Thyroid gland (tissue), 4 donors: ENCODE measurements around the gene MED13. TPM values are rescaled to one million over a fixed set of nuclear protein-coding genes. Genes with fewer than 3 reads are reported as not detected.

Experiments
- DNase-seq, 2 donors: peaks; one replicate each; pipeline ENCODE4 v3.0.0-alpha.2; 2019
- H3K27ac ChIP-seq, 3 donors: fragments of 200-600 bp; sonication (generic); 1 replicate in 2 of 3; 2 replicates in 1 of 3; pipeline ENCODE4 v1.5.1; 2016 to 2019; ENCODE audit warnings: mild to moderate bottlenecking in 1 of 3, moderate library complexity in 1 of 3
- H3K27me3 ChIP-seq: fragments of 200-600 bp; sonication (generic); one replicate; pipeline ENCODE4 v1.5.1; 2019
- H3K36me3 ChIP-seq, 2 donors: fragments of 200-600 bp; sonication (generic); one replicate each; pipeline ENCODE4 v1.5.1; 2016 to 2019
- H3K4me1 ChIP-seq, 2 donors: fragments of 200-600 bp; sonication (generic); one replicate each; pipeline ENCODE4 v1.5.1; 2017 to 2019
- H3K4me3 ChIP-seq, 3 donors: fragments of 200-600 bp; sonication (generic); replicated peaks in 1 of 3; 1 replicate in 2 of 3; 2 replicates in 1 of 3; pipeline ENCODE4 v1.5.1; 2016; ENCODE audit warnings: mild to moderate bottlenecking in 1 of 3
- H3K9me3 ChIP-seq: fragments of 200-600 bp; sonication (generic); one replicate; pipeline ENCODE4 v1.5.1; 2017
- CTCF ChIP-seq, 6 experiments: fragments of 200-600 bp in 3 of 6; fragments of 450-650 bp in 3 of 6; sonication (generic) in 3 of 6; IDR thresholded peaks; one replicate each; pipeline ENCODE4 v1.5.1; 2016 to 2019; ENCODE audit warnings: antibody characterized with exemption in 6 of 6, mild to moderate bottlenecking in 2 of 6, inconsistent platforms in 1 of 6, moderate library complexity in 1 of 6
- POLR2A ChIP-seq, 2 donors: fragments of 450-650 bp; IDR thresholded peaks; one replicate each; pipeline ENCODE4 v1.6.1; 2017; ENCODE audit warnings: antibody characterized with exemption in 2 of 2, mild to moderate bottlenecking in 2 of 2, moderate library complexity in 1 of 2
- WGBS, 2 donors: methylation state at CpG; one replicate each; pipeline ENCODE4 v1.1.5; 2017; 5-methylcytosine and 5-hydroxymethylcytosine counted together
- intact Hi-C: fragments of 100-400 bp; cut with DNase I; formaldehyde crosslinking; loops from one replicate; pipeline ENCODE4 v1.15.1; 2023
- total RNA-seq, 4 donors: library from RNA; depleted of rRNA; stranded (reverse); fragments of >200 nt; gene quantifications; one replicate each; pipeline ENCODE4 v1.2.3, GENCODE V29; 2016

Gene MED13
- total RNA-seq, 4 donors from 2014 or later: 58.9 to 156 (median 83.3) TPM

GRCh38 chr17:62049299-62049698, 15.8 kb downstream of the MED13 start:
- WGBS, 2 donors: 95 to 98% methylated on average over 5 of the region's 5 CpGs
- H3K9me3 ChIP-seq: no peaks in the 10 kb centered on the region
- TF ChIP-seq POLR2A (IDR thresholded peaks at IDR 0.05) (no peak), CTCF (IDR thresholded peaks at IDR 0.05) (no peak)
- no peak overlapping the region for H3K27ac ChIP-seq
- intact Hi-C loops: no loop called here
- no peak overlapping the region for H3K4me3 ChIP-seq
- peaks cover 20 to 25% of the 10 kb centered on the region in 2 donors for H3K36me3 ChIP-seq
- DNase-seq: no peak
- H3K4me1 ChIP-seq: peaks cover 13 to 15% of the 10 kb centered on the region in 2 donors
- H3K27me3 ChIP-seq: no peaks in the 10 kb centered on the region

GRCh38 chr17:62048262-62048661, 16.8 kb downstream of the MED13 start:
- TF ChIP-seq CTCF (IDR thresholded peaks at IDR 0.05) (no peak), POLR2A (IDR thresholded peaks at IDR 0.05) (no peak)
- Histone ChIP-seq H3K9me3 (no peaks in the 10 kb centered on the region), H3K4me1 (peaks cover 10 to 11% of the 10 kb centered on the region in 2 donors), H3K4me3 (no peak overlapping the region), H3K27ac (no peak overlapping the region), H3K27me3 (no peaks in the 10 kb centered on the region), H3K36me3 (peaks cover 20 to 25% of the 10 kb centered on the region in 2 donors)
- intact Hi-C loops: no loop called here
- 93 to 97% methylated on average over 2 of the region's 2 CpGs for WGBS, 2 donors
- no peak for DNase-seq

GRCh38 chr17:62045517-62045916, 19.6 kb downstream of the MED13 start:
- Histone ChIP-seq H3K4me3 (no peak overlapping the region), H3K27ac (no peak overlapping the region), H3K9me3 (no peaks in the 10 kb centered on the region), H3K27me3 (no peaks in the 10 kb centered on the region), H3K36me3 (peaks cover 3 to 18% of the 10 kb centered on the region in 2 donors), H3K4me1 (peaks cover 8 to 11% of the 10 kb centered on the region in 2 donors)
- DNase-seq: no peak
- 94 to 100% methylated on average over 1 of the region's 1 CpG for WGBS, 2 donors
- no peak for TF ChIP-seq CTCF (IDR thresholded peaks at IDR 0.05)
- no peak for TF ChIP-seq POLR2A (IDR thresholded peaks at IDR 0.05)
- intact Hi-C loops: no loop called here

- Histone ChIP-seq H3K9me3 (no peaks in the 10 kb centered on the region), H3K27me3 (no peaks in the 10 kb centered on the region), H3K4me3 (no peak overlapping the region), H3K27ac (no peak overlapping the region), H3K36me3 (peaks cover 3 to 18% of the 10 kb centered on the region in 2 donors), H3K4me1 (peaks cover 8 to 11% of the 10 kb centered on the region in 2 donors)
- WGBS, 2 donors: 92 to 94% methylated on average over 4 of the region's 4 CpGs
- no peak for DNase-seq
- intact Hi-C loops: no loop called here
- TF ChIP-seq POLR2A (IDR thresholded peaks at IDR 0.05) (no peak), CTCF (IDR thresholded peaks at IDR 0.05) (no peak)
Measured at GRCh38 chr17:62045109-62045508, 20.0 kb downstream of the MED13 start.

GRCh38 chr17:62043602-62044001, 21.5 kb downstream of the MED13 start:
- no peaks in the 10 kb centered on the region for H3K27me3 ChIP-seq
- intact Hi-C loops: no loop called here
- DNase-seq: no peak
- TF ChIP-seq CTCF (IDR thresholded peaks at IDR 0.05): no peak
- no peak for TF ChIP-seq POLR2A (IDR thresholded peaks at IDR 0.05)
- no peak overlapping the region for H3K27ac ChIP-seq
- H3K9me3 ChIP-seq: no peaks in the 10 kb centered on the region
- H3K36me3 ChIP-seq: peaks cover 0 to 18% of the 10 kb centered on the region in 2 donors
- peaks cover 4 to 11% of the 10 kb centered on the region in 2 donors for H3K4me1 ChIP-seq
- H3K4me3 ChIP-seq: no peak overlapping the region
